ENCODE measurements around the gene BYSL.

DNA sequence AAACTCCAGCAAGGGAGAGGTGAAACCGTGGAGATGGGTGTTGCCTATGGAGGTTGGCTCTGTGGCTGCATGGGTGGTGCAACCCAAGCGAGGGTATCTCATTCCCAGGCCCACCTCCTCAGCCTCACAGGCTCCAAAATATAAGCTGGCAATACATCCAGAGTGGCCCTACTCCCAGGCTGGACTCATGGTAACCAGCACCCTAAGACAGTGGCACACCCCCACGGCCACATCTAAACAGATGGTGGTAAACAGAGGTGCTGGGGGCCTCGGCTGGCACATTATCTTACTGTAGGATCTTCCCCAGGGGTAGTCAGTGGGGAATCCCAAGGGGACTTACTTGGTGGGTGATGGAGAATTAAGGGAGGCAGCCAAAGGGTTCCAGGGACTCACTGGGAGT lies 54.0 kb downstream of the BYSL start:
- TF ChIP-seq, protein P1, sequence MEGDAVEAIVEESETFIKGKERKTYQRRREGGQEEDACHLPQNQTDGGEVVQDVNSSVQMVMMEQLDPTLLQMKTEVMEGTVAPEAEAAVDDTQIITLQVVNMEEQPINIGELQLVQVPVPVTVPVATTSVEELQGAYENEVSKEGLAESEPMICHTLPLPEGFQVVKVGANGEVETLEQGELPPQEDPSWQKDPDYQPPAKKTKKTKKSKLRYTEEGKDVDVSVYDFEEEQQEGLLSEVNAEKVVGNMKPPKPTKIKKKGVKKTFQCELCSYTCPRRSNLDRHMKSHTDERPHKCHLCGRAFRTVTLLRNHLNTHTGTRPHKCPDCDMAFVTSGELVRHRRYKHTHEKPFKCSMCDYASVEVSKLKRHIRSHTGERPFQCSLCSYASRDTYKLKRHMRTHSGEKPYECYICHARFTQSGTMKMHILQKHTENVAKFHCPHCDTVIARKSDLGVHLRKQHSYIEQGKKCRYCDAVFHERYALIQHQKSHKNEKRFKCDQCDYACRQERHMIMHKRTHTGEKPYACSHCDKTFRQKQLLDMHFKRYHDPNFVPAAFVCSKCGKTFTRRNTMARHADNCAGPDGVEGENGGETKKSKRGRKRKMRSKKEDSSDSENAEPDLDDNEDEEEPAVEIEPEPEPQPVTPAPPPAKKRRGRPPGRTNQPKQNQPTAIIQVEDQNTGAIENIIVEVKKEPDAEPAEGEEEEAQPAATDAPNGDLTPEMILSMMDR (IDR thresholded peaks at IDR 0.05; ENCODE audit: insufficient read depth, low read length, poor library complexity, severe bottlenecking), result no peak
- TF ChIP-seq EZH2phosphoT487 (conservative IDR thresholded peaks at IDR 0.05; ENCODE audit: low read length), result no peak
